Stomach (tissue), 4 donors: ENCODE measurements around the gene ACAP3.
A peak's percentile ranks its signal among the peaks of the same experiment; 100 is the strongest.

Experiments
- CTCF ChIP-seq, 7 experiments: fragments of 450-650 bp in 4 of 7; fragments of 200-600 bp in 3 of 7; sonication (generic) in 3 of 7; IDR thresholded peaks; one replicate each; pipeline ENCODE4 v1.5.1; 2016 to 2019; ENCODE audit warnings: antibody characterized with exemption in 7 of 7, control low read depth in 2 of 7, mild to moderate bottlenecking in 1 of 7
- EP300 ChIP-seq: sonication (generic); formaldehyde crosslinking; IDR thresholded peaks from one replicate; pipeline ENCODE4 v1.6.1; 2017; ENCODE audit warnings: antibody characterized with exemption
- POLR2AphosphoS5 ChIP-seq, 3 donors: sonication (generic); formaldehyde crosslinking; IDR thresholded peaks; one replicate each; pipeline ENCODE4 v1.6.1; 2016; ENCODE audit warnings: antibody characterized with exemption in 3 of 3

- TF ChIP-seq CTCF (IDR thresholded peaks at IDR 0.05) (peak in 4 of 7 experiments; percentile 21 to 57 (median 43)), POLR2AphosphoS5 (IDR thresholded peaks at IDR 0.05) (peak in 1 of 3 donors; percentile 6), EP300 (no peak)
Observed at GRCh38 chr1:1344655-1345361, 37.1 kb upstream of the ACAP3 start.
